ENCODE measurements around the gene MBNL2. TPM values are rescaled to one million over a fixed set of nuclear protein-coding genes. Genes with fewer than 3 reads are reported as not detected.

The MBNL2 gene
- total and polyA plus RNA-seq, 4 experiments from 2014 or later = 20.1 to 36.2 (median 28.3) TPM

GRCh38 chr13:97249796-97250495 is 27.8 kb downstream of the MBNL2 start:
- no peaks in the 10 kb centered on the region for H3K36me3 ChIP-seq (ENCODE audit: insufficient read depth, low read length)
- POLR2A ChIA-PET (ENCODE audit: partially characterized antibody) = interaction anchor here (0.6 to 0.9 kb wide), 2 partner anchors 10 to 109 kb away, joined by 3 read pairs; no protein-coding TSS in a partner anchor
- Mint-ChIP-seq H3K4me1 (peaks cover 17 to 36% (median 24%) of the 10 kb centered on the region in 4 donors), H3K36me3 (peaks cover 0 to 3% of the 10 kb centered on the region in 2 donors), H3K27me3 (no peaks in the 10 kb centered on the region), H3K9me3 (no peaks in the 10 kb centered on the region), H3K4me3 (peak overlapping the region in 3 of 8 donors; percentile 2 to 32 (median 27)), H3K27ac (peak overlapping the region in 2 of 7 donors; percentile 1 to 11)
- CTCF ChIA-PET (ENCODE audit: partially characterized antibody) = interaction anchor here (1.1 to 1.7 kb wide), 2 partner anchors 23 to 140 kb away, joined by 4 to 7 read pairs; no protein-coding TSS in a partner anchor
- intact Hi-C loops (cut with micrococcal nuclease) = no loop called here
- no peak for DNase-seq
- no peak overlapping the region for H3K27ac ChIP-seq (ENCODE audit: low read depth, low read length)
- H3K4me1 ChIP-seq (ENCODE audit: insufficient read depth, low read length) = peaks cover 24% of the 10 kb centered on the region
- H3K4me3 ChIP-seq (ENCODE audit: low read length in 2 of 2) = no peak overlapping the region
- H3K27me3 ChIP-seq (ENCODE audit: insufficient read depth, low read length) = no peaks in the 10 kb centered on the region
- H3K9me3 ChIP-seq (ENCODE audit: control insufficient read depth in 1 of 2, low read length in 2 of 2) = no peaks in the 10 kb centered on the region

- Histone ChIP-seq H3K36me3 (ENCODE audit: insufficient read depth, low read length) (no peaks in the 10 kb centered on the region), H3K4me3 (ENCODE audit: low read length in 2 of 2) (no peak overlapping the region), H3K27ac (ENCODE audit: low read depth, low read length) (no peak overlapping the region), H3K27me3 (ENCODE audit: insufficient read depth, low read length) (no peaks in the 10 kb centered on the region), H3K9me3 (ENCODE audit: control insufficient read depth in 1 of 2, low read length in 2 of 2) (no peaks in the 10 kb centered on the region), H3K4me1 (ENCODE audit: insufficient read depth, low read length) (peaks cover 30% of the 10 kb centered on the region)
- intact Hi-C loops (cut with micrococcal nuclease) = no loop called here
- Mint-ChIP-seq H3K27me3 (no peaks in the 10 kb centered on the region), H3K36me3 (peaks cover 0 to 6% of the 10 kb centered on the region in 2 donors), H3K27ac (peak overlapping the region in 2 of 7 donors; percentile 11 to 75), H3K9me3 (no peaks in the 10 kb centered on the region), H3K4me3 (peak overlapping the region in 2 of 8 donors; percentile 0 to 27), H3K4me1 (peaks cover 19 to 42% (median 25%) of the 10 kb centered on the region in 4 donors)
- no peak for DNase-seq
- ChIA-PET CTCF (ENCODE audit: partially characterized antibody) (interaction anchor here (1.1 to 1.7 kb wide), 3 partner anchors 23 to 141 kb away, joined by 4 to 7 read pairs (median 4); no protein-coding TSS in a partner anchor), POLR2A (ENCODE audit: partially characterized antibody) (interaction anchor here (0.6 to 0.9 kb wide), 2 partner anchors 10 to 110 kb away, joined by 3 read pairs; no protein-coding TSS in a partner anchor)
These were observed 28.4 kb downstream of the MBNL2 start for GRCh38 chr13:97250560-97250959.

GRCh38 chr13:97252735-97253134 is 30.6 kb downstream of the MBNL2 start:
- H3K4me3 Mint-ChIP-seq = no peak overlapping the region
- Histone ChIP-seq H3K27ac (ENCODE audit: low read depth, low read length) (no peak overlapping the region), H3K4me1 (ENCODE audit: insufficient read depth, low read length) (peaks cover 49% of the 10 kb centered on the region), H3K36me3 (ENCODE audit: insufficient read depth, low read length) (no peaks in the 10 kb centered on the region), H3K4me3 (ENCODE audit: low read length in 2 of 2) (no peak overlapping the region), H3K27me3 (ENCODE audit: insufficient read depth, low read length) (no peaks in the 10 kb centered on the region), H3K9me3 (ENCODE audit: control insufficient read depth in 1 of 2, low read length in 2 of 2) (no peaks in the 10 kb centered on the region)
- peaks cover 35 to 58% (median 43%) of the 10 kb centered on the region in 4 donors for H3K4me1 Mint-ChIP-seq
- H3K9me3 Mint-ChIP-seq = no peaks in the 10 kb centered on the region
- ChIA-PET CTCF (ENCODE audit: partially characterized antibody) (no interaction called here), POLR2A (ENCODE audit: partially characterized antibody) (no interaction called here)
- H3K27ac Mint-ChIP-seq = no peak overlapping the region
- intact Hi-C loops (cut with micrococcal nuclease) = no loop called here
- no peaks in the 10 kb centered on the region for H3K27me3 Mint-ChIP-seq
- DNase-seq = no peak
- peaks cover 9 to 13% of the 10 kb centered on the region in 2 donors for H3K36me3 Mint-ChIP-seq

- ChIA-PET CTCF (ENCODE audit: partially characterized antibody) (interaction anchor here (1.0 kb wide), 1 partner anchor 144 kb away, joined by 4 read pairs; no protein-coding TSS in a partner anchor), POLR2A (ENCODE audit: partially characterized antibody) (no interaction called here)
- Mint-ChIP-seq H3K9me3 (no peaks in the 10 kb centered on the region), H3K4me1 (peaks cover 42 to 66% (median 50%) of the 10 kb centered on the region in 4 donors), H3K4me3 (no peak overlapping the region), H3K27me3 (no peaks in the 10 kb centered on the region), H3K36me3 (peaks cover 9 to 18% of the 10 kb centered on the region in 2 donors), H3K27ac (no peak overlapping the region)
- Histone ChIP-seq H3K27ac (ENCODE audit: low read depth, low read length) (no peak overlapping the region), H3K36me3 (ENCODE audit: insufficient read depth, low read length) (no peaks in the 10 kb centered on the region), H3K4me3 (ENCODE audit: low read length in 2 of 2) (no peak overlapping the region), H3K27me3 (ENCODE audit: insufficient read depth, low read length) (no peaks in the 10 kb centered on the region), H3K9me3 (ENCODE audit: control insufficient read depth in 1 of 2, low read length in 2 of 2) (no peaks in the 10 kb centered on the region), H3K4me1 (ENCODE audit: insufficient read depth, low read length) (peaks cover 59% of the 10 kb centered on the region)
- intact Hi-C loops (cut with micrococcal nuclease) = no loop called here
- DNase-seq = no peak
These were observed 31.6 kb downstream of the MBNL2 start for GRCh38 chr13:97253581-97254293.

- Histone ChIP-seq H3K4me1 (ENCODE audit: insufficient read depth, low read length) (peaks cover 61% of the 10 kb centered on the region), H3K36me3 (ENCODE audit: insufficient read depth, low read length) (no peaks in the 10 kb centered on the region), H3K9me3 (ENCODE audit: control insufficient read depth in 1 of 2, low read length in 2 of 2) (no peaks in the 10 kb centered on the region), H3K27me3 (ENCODE audit: insufficient read depth, low read length) (no peaks in the 10 kb centered on the region), H3K27ac (ENCODE audit: low read depth, low read length) (no peak overlapping the region), H3K4me3 (ENCODE audit: low read length in 2 of 2) (no peak overlapping the region)
- DNase-seq = no peak
- ChIA-PET POLR2A (ENCODE audit: partially characterized antibody) (interaction anchor here (1.0 kb wide), 1 partner anchor 28 kb away, joined by 3 read pairs; no protein-coding TSS in a partner anchor), CTCF (ENCODE audit: partially characterized antibody) (interaction anchor here (1.0 to 1.3 kb wide), 2 partner anchors 145 kb away, joined by 4 to 5 read pairs; no protein-coding TSS in a partner anchor)
- Mint-ChIP-seq H3K27me3 (no peaks in the 10 kb centered on the region), H3K9me3 (no peaks in the 10 kb centered on the region), H3K4me3 (no peak overlapping the region), H3K36me3 (peaks cover 14 to 19% of the 10 kb centered on the region in 2 donors), H3K27ac (no peak overlapping the region), H3K4me1 (peaks cover 50 to 67% (median 56%) of the 10 kb centered on the region in 4 donors)
- intact Hi-C loops (cut with micrococcal nuclease) = no loop called here
These were observed 32.7 kb downstream of the MBNL2 start for GRCh38 chr13:97254816-97255215.

- Mint-ChIP-seq H3K36me3 (peaks cover 15 to 19% of the 10 kb centered on the region in 2 donors), H3K27ac (peak overlapping the region in 2 of 7 donors; percentile 28 to 38), H3K4me1 (peaks cover 50 to 67% (median 56%) of the 10 kb centered on the region in 4 donors), H3K9me3 (no peaks in the 10 kb centered on the region), H3K27me3 (no peaks in the 10 kb centered on the region), H3K4me3 (peak overlapping the region in 2 of 8 donors; percentile 13 to 23)
- Histone ChIP-seq H3K4me1 (ENCODE audit: insufficient read depth, low read length) (peaks cover 62% of the 10 kb centered on the region), H3K27ac (ENCODE audit: low read depth, low read length) (no peak overlapping the region), H3K27me3 (ENCODE audit: insufficient read depth, low read length) (no peaks in the 10 kb centered on the region), H3K36me3 (ENCODE audit: insufficient read depth, low read length) (no peaks in the 10 kb centered on the region), H3K4me3 (ENCODE audit: low read length in 2 of 2) (no peak overlapping the region), H3K9me3 (ENCODE audit: control insufficient read depth in 1 of 2, low read length in 2 of 2) (no peaks in the 10 kb centered on the region)
- intact Hi-C loops (cut with micrococcal nuclease) = no loop called here
- CTCF ChIA-PET (ENCODE audit: partially characterized antibody) = interaction anchor here (0.6 to 1.3 kb wide), 3 partner anchors 29 to 146 kb away, joined by 3 to 5 read pairs (median 3); partner anchors contain the start of gene MBNL2
- POLR2A ChIA-PET (ENCODE audit: partially characterized antibody) = interaction anchor here (1.0 kb wide), 1 partner anchor 29 kb away, joined by 3 read pairs; no protein-coding TSS in a partner anchor
- no peak for DNase-seq
These were observed 33.4 kb downstream of the MBNL2 start for GRCh38 chr13:97255515-97256021.

Data from CD4-positive, alpha-beta memory T cell (primary cell).